Keratinocyte (primary cell): ENCODE measurements around the gene HK2. TPM values are rescaled to one million over a fixed set of nuclear protein-coding genes. Genes with fewer than 3 reads are reported as not detected.

ENCODE experiments used
- DNase-seq: peaks from one replicate; pipeline ENCODE4 v3.0.0-alpha.2; 2011; ENCODE audit warnings: low read depth, missing footprints, low spot score
- FAIRE-seq: peaks from 2 replicates; lab custom pipeline; 2011; peaks lifted over from hg19 to GRCh38; lab: Jason Lieb, UNC
- H2AFZ ChIP-seq: 2 replicates; pipeline ENCODE4 v1.6.0; 2012; ENCODE audit warnings: low read length, control low read depth, inconsistent platforms; ENCODE audit not compliant: control insufficient read depth
- H3K27ac ChIP-seq: 2 replicates; pipeline ENCODE4 v1.5.1; 2011; ENCODE audit warnings: low read length; ENCODE audit not compliant: control insufficient read depth, insufficient read depth
- H3K27me3 ChIP-seq: 3 replicates; pipeline ENCODE4 v1.6.0; 2011; ENCODE audit warnings: low read length; ENCODE audit not compliant: control insufficient read depth, insufficient read depth; ENCODE audit errors: extremely low read depth
- H3K36me3 ChIP-seq, 2 experiments: 2 replicates in 1 of 2; 3 replicates in 1 of 2; pipeline ENCODE4 v1.5.1; 2011; ENCODE audit warnings: low read length in 2 of 2, mild to moderate bottlenecking in 1 of 2; ENCODE audit not compliant: control insufficient read depth in 2 of 2, insufficient read depth in 2 of 2; ENCODE audit errors: extremely low read depth in 1 of 2
- H3K4me1 ChIP-seq: 3 replicates; pipeline ENCODE4 v1.5.1; 2011; ENCODE audit warnings: low read length; ENCODE audit not compliant: control insufficient read depth, insufficient read depth; ENCODE audit errors: extremely low read depth
- H3K4me2 ChIP-seq: 3 replicates; pipeline ENCODE4 v1.6.0; 2011; ENCODE audit warnings: low read depth, low read length; ENCODE audit not compliant: control insufficient read depth, insufficient read depth; ENCODE audit errors: extremely low read depth
- H3K4me3 ChIP-seq, 3 experiments: fragments of 200-600 bp in 1 of 3; sonication (generic) in 1 of 3; 2 replicates in 2 of 3; 3 replicates in 1 of 3; pipeline ENCODE4 v1.5.1; 2011 to 2016; ENCODE audit warnings: low read length in 3 of 3, mild to moderate bottlenecking in 3 of 3, control low read depth in 2 of 3, inconsistent platforms in 1 of 3, low read depth in 1 of 3, mixed read lengths in 1 of 3, mixed run types in 1 of 3, moderate library complexity in 1 of 3; ENCODE audit not compliant: control insufficient read depth in 2 of 3, insufficient read depth in 2 of 3; ENCODE audit errors: extremely low read depth in 1 of 3
- H3K79me2 ChIP-seq: 2 replicates; pipeline ENCODE4 v1.6.0; 2012; ENCODE audit warnings: low read length; ENCODE audit not compliant: control insufficient read depth, insufficient read depth
- H3K9ac ChIP-seq: 3 replicates; pipeline ENCODE4 v1.6.0; 2011; ENCODE audit warnings: low read length; ENCODE audit not compliant: control insufficient read depth, insufficient read depth; ENCODE audit errors: extremely low read depth
- H3K9me1 ChIP-seq: 3 replicates; pipeline ENCODE4 v1.6.0; 2011; ENCODE audit warnings: low read length; ENCODE audit not compliant: control insufficient read depth, insufficient read depth; ENCODE audit errors: extremely low read depth
- H3K9me3 ChIP-seq: 2 replicates; pipeline ENCODE4 v1.5.1; 2012; ENCODE audit warnings: low read depth, low read length; ENCODE audit not compliant: control insufficient read depth
- H4K20me1 ChIP-seq: 3 replicates; pipeline ENCODE4 v1.6.0; 2011; ENCODE audit warnings: low read length; ENCODE audit not compliant: control insufficient read depth, insufficient read depth; ENCODE audit errors: extremely low read depth
- CTCF ChIP-seq, 3 experiments: IDR thresholded peaks in 1 of 3; conservative IDR thresholded peaks in 1 of 3; optimal IDR thresholded peaks in 1 of 3; 2 replicates in 2 of 3; 3 replicates in 1 of 3; pipeline versions ENCODE3 to v1.5.1; 2011; ENCODE audit warnings: low read length in 3 of 3, mild to moderate bottlenecking in 3 of 3, moderate library complexity in 2 of 3, control low read depth in 1 of 3, inconsistent platforms in 1 of 3; ENCODE audit not compliant: insufficient read depth in 2 of 3; ENCODE audit errors: extremely low read depth in 1 of 3
- EZH2 ChIP-seq: IDR thresholded peaks from one replicate; pipeline ENCODE4 v1.6.1; 2012; ENCODE audit warnings: inconsistent platforms, mild to moderate bottlenecking, low read length, moderate library complexity
- dilution Hi-C: fragments of 300-500 bp; cut with MboI; formaldehyde crosslinking; loops from one replicate; pipeline ENCODE4 v1.7.0; 2020; ENCODE audit warnings: low sequenced_read_pairs; ENCODE audit not compliant: extremely low pct_ligation_motif_present
- polyA plus RNA-seq, 5 experiments: library from polyadenylated mRNA; depleted of rRNA in 3 of 5; stranded (reverse) in 3 of 5; stranded (forward) in 1 of 5; unstranded in 1 of 5; fragments of >200 nt; gene quantifications; 1 replicate in 1 of 5; 2 replicates in 3 of 5; 3 replicates in 1 of 5; pipeline versions ENCODE4 v1.2.1 to v1.2.3, GENCODE V29; 2011 to 2012; ENCODE audit warnings: missing spikeins in 2 of 5, low read depth in 1 of 5, low replicate concordance in 1 of 5

The HK2 gene
- polyA plus RNA-seq, 1 donor (not counting 4 experiments of a cell fraction or from before 2014, with no cell fraction given): 27.1 TPM

GRCh38 chr2:74930811-74931486 lies 97.0 kb downstream of the HK2 start:
- Histone ChIP-seq H3K36me3 (no peaks in the 10 kb centered on the region), H2AFZ (no peak overlapping the region), H3K9ac (no peak overlapping the region), H3K4me1 (peaks cover 6% of the 10 kb centered on the region), H3K4me3 (no peak overlapping the region), H4K20me1 (no peaks in the 10 kb centered on the region), H3K9me3 (no peaks in the 10 kb centered on the region), H3K27me3 (no peaks in the 10 kb centered on the region), H3K9me1 (no peaks in the 10 kb centered on the region), H3K4me2 (no peak overlapping the region), H3K79me2 (no peaks in the 10 kb centered on the region), H3K27ac (no peak overlapping the region)
- no peak for FAIRE-seq
- no peak for TF ChIP-seq EZH2
- no peak for TF ChIP-seq CTCF (optimal IDR thresholded peaks at IDR 0.05 in 1 of 3, IDR thresholded peaks at IDR 0.05 in 1 of 3, conservative IDR thresholded peaks at IDR 0.05 in 1 of 3; ENCODE audit: extremely low read depth in 1 of 3, insufficient read depth in 2 of 3, low read length in 3 of 3)
- dilution Hi-C loops: no loop called here
- DNase-seq: no peak

DNA sequence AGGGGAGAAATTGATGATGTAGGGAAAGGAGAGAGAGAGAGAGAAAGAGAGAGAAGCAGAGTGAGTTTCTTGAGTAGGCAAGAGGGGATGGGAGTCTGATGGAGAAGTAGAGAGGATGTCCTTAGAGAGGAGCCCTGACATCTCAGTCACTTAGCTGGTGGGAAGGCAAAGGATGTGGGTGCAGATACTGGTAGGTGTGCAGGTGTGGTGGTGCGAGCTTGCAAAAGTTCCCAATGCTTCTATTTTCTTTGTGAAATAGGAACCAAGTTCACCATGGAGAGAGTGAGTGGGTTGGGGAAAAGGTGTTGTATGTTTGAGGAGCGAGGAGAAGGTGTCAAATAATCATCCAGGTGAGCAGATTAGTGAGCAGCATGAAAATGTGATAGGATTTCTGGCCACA lies 98.0 kb downstream of the HK2 start:
- H3K4me2 ChIP-seq: no peak overlapping the region
- no peak overlapping the region for H2AFZ ChIP-seq
- TF ChIP-seq EZH2 (no peak), CTCF (optimal IDR thresholded peaks at IDR 0.05 in 1 of 3, IDR thresholded peaks at IDR 0.05 in 1 of 3, conservative IDR thresholded peaks at IDR 0.05 in 1 of 3; ENCODE audit: extremely low read depth in 1 of 3, insufficient read depth in 2 of 3, low read length in 3 of 3) (no peak)
- no peak overlapping the region for H3K9ac ChIP-seq
- H3K79me2 ChIP-seq: no peaks in the 10 kb centered on the region
- peaks cover 16% of the 10 kb centered on the region for H3K4me1 ChIP-seq
- dilution Hi-C loops: no loop called here
- no peaks in the 10 kb centered on the region for H3K36me3 ChIP-seq
- H3K4me3 ChIP-seq: no peak overlapping the region
- no peaks in the 10 kb centered on the region for H3K9me3 ChIP-seq
- no peak for FAIRE-seq
- no peak for DNase-seq
- H3K27me3 ChIP-seq: no peaks in the 10 kb centered on the region
- H3K9me1 ChIP-seq: no peaks in the 10 kb centered on the region
- no peak overlapping the region for H3K27ac ChIP-seq
- no peaks in the 10 kb centered on the region for H4K20me1 ChIP-seq
